LNCAP (cell line): Measurements from ENCODE around the gene TRAK1.

Experiments used
- CTCF ChIP-seq: fragments of 450-650 bp; IDR thresholded peaks from 2 replicates; pipeline ENCODE4 v1.5.1; 2017; ENCODE audit warnings: mild to moderate bottlenecking

TRAK1 gene

GRCh38 chr3:42264399-42265058, 173.4 kb downstream of the TRAK1 start:
- no peak for TF ChIP-seq CTCF

DNA sequence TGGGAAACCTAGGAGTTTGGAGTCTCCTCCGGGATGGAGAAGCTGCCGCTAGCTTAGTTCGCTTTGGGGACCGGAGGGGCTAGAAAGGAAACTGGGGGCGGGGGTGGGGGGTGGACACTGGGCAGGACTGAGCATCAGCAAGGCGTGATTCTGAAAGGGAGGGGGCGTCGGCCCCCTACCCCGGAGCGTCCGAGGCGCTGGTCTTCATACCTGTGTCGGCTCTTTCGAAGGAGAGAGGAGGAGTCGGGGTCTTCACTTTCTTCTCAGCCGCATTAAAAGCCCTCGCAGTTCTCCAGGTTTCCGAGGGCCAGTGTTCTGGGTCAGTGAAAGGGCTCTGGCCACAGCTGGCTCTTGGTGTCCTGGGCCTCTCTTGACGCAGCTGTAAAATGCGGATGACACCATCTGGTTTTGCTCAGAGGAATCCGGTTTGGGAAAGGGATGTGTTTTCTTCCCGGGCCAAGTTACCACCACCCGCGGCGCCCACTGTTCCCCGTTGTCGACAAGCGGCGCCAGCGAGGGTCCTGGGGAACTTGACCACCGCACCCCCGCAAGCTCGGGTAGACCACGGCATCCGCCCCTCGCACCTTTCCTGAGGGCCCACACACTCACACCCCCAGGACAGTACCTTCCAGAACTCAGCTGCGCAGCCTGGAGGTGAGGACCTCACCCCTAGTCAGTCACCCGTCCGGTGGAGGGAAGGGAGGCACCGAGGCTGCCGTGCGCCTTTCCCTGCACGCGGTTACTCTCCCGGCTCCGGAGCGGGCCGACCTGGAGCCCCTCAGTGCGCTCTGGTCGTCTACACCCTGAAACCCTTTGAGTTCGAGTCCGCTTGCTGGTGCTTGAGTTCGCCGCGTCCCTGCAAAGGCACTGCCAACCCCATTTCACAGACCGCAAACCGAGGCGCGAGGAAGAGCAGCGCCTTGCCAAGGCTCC, 174.2 kb downstream of the TRAK1 start:
- TF ChIP-seq CTCF = no peak

DNA sequence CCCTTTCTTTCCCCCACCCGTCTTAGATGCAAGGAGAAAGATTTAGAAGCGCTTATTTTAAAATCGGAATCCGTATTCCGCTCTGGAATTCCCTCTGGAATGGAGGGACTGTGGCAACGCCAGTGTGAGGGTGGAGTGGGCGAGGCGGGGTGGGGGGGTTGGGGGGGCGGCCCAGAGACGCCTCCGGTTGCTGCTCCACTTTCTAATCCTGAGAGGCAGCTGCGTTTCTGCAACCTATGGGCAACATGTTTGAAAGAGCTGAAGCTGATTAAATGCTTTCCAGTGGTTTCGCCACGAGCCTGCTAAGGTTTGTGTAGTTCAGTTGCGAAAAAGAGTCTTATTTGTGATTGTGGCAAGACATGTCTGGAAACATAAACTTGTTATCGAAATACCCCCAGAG, 174.9 kb downstream of the TRAK1 start, which contains the start of gene CCK:
Gene CCK, minus strand, starts transcription at position 101 of the 400 bp plus-strand sequence. CDS start 2,555 bp downstream, outside the sequence.
- no peak for TF ChIP-seq CTCF

DNA sequence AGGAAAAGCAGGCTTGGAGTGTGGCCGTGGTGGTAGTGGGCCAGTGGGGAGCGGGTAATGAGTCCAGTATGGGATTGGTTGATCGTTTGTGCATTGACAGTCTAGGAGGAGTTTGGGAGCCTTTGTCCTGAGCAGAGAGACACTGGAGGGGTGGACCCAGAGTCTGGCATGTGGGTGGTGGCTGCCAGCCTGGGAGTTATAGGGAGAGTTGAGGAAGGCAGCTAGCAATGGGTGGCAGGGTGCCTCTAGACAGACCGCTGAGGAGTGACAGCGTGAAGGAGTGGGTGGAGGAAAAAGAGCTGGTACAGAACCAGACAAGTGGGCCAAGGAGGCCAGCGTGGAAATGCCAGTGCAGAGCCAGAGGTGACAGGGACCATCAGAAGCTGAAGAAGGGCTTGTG, 176.7 kb downstream of the TRAK1 start:
- no peak for TF ChIP-seq CTCF

- TF ChIP-seq CTCF = no peak
Observed at GRCh38 chr3:42269647-42270046, 178.5 kb downstream of the TRAK1 start.

DNA sequence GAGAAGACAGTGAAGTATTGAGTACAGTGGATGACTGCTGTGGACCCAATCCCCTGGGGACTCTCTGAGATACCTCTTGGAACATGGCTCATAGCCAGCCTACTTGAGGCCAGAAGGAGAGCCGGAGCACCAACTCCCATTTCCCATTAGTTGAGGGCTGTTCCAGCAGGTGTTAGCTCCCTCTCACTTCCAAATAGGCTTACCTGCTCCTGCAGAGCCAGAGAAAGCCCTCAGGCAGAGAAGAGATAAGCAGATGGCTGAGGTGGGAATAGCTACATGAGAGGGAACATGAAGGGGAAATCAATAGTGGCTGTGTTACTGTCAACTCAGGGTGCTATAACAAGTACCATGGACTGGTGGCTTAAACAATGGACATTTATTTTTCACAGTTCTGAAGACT, 179.4 kb downstream of the TRAK1 start:
- TF ChIP-seq CTCF = no peak

GRCh38 chr3:42271786-42272185, 180.6 kb downstream of the TRAK1 start:
- no peak for TF ChIP-seq CTCF
